HUDEP-2 (cell line): ENCODE measurements around the gene CTSL.
A peak's percentile ranks its signal among the peaks of the same experiment; 100 is the strongest.

Experiments
- DNase-seq, 76 experiments: peaks; one replicate each; lab custom pipeline; 2025; ENCODE audit not compliant: unreplicated experiment in 76 of 76; lab: John Stamatoyannopoulos, UW

The CTSL gene

DNA sequence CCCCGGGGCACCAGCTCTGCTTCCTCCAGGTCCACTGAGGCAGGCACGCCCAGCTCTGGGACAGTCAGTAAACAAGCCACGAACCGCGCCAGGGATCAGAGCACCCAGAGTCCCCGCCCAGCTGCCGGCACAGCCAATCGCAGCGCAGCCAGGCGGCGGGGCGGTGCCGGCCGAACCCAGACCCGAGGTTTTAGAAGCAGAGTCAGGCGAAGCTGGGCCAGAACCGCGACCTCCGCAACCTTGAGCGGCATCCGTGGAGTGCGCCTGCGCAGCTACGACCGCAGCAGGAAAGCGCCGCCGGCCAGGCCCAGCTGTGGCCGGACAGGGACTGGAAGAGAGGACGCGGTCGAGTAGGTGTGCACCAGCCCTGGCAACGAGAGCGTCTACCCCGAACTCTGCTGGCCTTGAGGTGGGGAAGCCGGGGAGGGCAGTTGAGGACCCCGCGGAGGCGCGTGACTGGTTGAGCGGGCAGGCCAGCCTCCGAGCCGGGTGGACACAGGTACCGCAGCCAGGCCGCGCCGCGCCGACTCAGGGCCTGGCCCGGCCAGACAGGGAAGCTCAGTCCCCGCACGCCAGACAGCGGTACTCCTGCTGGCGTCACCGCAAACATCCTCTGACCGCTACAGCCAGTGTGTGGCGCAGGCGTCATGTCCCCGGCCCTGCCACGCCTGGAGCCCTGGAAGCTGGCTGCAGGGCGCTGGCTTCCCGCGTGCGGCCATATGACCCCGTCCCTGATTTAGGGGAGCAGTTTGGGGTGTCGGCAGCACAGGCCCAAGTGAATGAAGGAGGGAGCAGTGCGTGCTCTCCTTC is at the start of gene CTSL:
Gene CTSL, plus strand, starts transcription at position 220 of the 810 bp plus-strand sequence. CDS start 1,485 bp downstream, outside the sequence.
- peak in 74 of 76 experiments; percentile 33 to 89 (median 78) for DNase-seq

DNA sequence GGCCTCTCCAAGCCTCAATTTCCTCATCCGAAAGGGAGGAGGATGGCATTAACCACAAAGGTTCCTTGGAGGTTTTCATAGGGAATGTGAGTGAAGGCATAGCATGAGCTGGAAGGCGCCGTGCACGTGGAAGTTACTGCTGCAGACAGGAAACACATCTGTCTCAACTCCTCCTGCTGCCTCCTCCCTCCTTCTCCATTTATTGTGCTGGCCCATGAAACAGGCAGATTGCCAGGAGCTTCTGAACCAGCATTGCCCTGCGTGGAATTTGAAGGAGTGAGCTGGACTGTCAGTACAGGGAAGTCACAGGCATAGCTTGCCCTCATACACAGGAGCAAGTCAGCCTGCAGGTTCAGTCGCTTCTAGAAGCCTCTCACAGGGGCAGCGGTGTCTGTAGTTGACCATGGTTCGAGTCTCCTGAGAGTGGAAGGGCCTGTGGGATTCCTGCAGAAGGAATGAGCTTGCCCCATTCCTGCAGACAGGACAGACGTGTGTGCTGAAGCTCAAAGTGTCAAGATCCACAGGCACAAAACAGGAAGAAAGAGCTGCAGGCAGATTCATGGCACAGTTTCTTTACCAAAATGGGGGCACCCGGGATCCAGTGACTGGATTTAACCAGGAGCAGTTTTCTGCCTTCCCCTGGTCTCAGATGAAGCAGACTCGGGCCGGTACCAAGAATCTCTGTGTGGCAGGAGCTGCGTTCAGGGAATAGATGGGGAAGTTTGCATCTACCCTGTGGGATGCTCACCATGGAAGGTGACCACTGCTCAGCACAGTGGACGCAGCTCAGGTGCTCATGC is 48.7 kb upstream of the CTSL start:
- DNase-seq, result no peak

DNA sequence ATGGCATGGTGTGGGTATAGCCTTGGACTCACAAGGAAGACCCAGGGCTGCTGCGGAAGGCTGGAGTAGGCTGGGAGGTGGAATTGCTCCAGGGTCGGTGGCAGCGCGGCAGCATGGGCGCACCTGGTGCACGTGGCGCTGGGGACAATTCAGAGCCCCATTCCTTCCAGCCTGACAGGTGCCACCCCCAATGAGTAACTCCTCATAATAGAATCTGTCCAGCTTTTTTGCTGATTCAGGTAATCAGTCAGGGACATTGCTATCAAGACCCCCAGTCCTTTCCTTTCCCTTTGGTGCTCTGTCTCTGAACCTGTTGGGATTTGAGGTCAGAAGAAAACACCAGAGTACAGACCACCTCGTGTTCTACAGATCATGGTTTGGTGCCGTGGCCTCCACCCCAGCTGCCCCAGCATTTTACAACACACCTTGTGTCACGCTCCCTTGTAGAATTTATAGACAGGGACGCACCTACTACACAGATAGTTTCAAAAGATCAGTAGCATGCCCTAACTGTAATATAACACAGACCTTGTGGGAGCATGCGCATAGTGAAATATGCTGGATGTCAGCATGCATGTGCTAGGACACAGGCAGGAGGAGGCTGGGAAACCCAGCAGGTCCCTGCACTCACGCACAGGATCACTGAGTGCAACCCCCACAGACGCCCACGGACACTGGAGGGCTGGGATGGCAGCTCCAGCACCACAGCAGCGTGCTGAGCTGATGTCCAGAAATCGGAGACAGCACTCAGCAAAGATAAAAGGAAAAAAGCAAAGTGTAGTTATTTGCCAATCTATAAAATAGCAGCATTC is 47.9 kb upstream of the CTSL start:
- DNase-seq, result no peak

DNA sequence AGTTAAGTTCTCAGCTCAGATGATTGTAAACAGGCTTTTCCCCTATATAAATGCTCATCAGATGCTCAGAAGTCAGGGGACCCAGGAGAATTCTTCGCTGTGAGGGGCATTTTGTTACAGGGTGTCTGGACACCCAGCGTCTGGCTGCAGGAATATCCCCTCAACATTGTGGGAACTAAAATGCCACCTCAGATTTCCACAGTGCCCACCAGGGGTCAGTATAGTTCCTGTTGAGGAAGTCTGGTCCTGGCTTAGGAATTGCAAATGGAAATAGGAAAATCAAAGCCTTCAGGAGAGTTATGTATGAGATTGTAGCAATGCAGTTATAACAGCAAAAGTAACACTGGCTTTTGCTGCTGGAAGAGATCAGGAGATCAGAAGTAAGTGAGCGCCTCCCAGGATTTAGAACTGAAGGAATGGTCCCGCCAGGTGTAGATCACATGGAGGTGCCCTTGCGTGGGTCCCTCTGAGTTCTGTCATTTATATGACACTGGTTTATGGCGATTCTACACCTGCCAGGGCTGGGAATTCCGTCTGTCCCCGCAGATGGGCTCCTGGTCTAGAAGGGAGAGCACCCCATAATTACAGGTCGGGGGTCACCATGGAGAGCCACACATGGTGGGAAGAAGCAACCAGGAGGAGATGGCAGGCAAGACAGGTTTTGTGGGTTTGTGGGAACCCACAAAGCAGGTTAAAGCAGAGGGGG is 47.1 kb upstream of the CTSL start:
- DNase-seq, result peak in 42 of 76 experiments; percentile 9 to 59 (median 36)

DNA sequence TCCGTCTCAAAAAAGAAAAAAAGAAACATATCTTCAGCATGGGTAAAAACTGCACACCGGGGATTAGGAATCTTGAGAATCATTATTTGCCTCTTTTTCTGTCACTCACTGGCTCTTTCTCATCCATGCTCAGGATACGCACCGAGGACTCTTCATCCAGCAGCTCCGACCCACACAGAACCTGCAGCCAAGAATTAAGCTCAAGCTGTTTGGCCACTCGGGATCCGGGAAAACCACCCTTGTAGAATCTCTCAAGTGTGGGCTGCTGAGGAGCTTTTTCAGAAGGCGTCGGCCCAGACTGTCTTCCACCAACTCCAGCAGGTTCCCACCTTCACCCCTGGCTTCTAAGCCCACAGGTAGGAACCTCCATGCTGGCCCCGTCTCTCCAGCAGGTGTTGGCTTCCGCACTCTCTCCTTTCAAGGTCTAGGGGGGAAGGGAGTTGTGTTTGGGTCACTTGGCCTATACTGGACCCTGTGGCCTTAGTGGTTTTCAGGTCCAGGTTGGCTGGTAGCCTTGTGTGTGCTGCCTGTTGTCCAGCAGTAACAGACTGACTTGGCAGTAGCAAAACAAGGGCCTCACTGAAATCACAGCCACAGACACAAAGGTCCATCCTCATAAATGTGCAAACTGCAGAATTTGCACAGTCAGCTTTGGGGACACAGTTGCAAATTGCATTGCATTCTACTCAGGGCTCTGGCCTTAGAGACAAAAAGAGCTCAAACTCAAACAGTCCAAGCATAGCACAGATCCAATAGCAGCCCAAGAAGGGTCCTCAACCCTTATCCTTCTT is 44.5 kb upstream of the CTSL start:
- no peak for DNase-seq

DNA sequence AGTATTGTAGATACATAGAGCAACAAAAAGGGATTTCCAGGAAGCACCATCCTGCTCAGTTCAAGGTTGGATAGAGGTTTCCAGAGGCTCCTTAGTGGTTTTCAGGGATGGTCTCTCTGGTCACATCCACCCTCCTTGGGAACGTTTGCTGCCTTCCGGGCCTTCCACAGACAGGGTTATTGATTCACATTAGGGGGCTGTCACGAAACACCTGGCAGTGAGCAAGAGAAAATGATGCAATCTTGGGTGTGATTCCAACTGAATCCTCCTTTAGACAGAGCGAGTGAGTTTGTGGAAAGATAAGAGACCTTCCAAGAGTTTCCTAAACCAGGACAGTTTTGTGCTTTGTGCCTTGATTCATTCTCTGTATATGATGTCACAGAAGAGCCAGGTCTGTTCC is 43.8 kb upstream of the CTSL start:
- DNase-seq, result no peak

DNA sequence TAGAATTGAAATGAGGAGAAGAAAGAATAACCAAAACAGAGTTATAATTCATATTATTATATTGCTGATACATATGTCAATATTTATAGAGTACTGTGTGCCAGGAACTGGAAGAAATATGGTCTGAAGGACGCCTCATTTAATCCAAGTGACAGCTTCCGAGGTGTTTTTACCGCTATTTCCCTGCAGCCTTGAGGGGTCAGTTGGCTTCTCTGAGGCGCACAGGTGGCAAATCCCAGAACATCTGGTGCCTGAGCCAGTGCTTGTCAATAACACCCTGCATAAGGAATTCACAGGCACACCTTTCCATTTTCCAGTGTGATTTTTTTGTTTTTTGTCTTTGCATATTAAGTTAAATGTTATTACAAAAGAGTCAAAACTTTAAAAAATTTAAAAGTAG is 43.3 kb upstream of the CTSL start:
- no peak for DNase-seq

DNA sequence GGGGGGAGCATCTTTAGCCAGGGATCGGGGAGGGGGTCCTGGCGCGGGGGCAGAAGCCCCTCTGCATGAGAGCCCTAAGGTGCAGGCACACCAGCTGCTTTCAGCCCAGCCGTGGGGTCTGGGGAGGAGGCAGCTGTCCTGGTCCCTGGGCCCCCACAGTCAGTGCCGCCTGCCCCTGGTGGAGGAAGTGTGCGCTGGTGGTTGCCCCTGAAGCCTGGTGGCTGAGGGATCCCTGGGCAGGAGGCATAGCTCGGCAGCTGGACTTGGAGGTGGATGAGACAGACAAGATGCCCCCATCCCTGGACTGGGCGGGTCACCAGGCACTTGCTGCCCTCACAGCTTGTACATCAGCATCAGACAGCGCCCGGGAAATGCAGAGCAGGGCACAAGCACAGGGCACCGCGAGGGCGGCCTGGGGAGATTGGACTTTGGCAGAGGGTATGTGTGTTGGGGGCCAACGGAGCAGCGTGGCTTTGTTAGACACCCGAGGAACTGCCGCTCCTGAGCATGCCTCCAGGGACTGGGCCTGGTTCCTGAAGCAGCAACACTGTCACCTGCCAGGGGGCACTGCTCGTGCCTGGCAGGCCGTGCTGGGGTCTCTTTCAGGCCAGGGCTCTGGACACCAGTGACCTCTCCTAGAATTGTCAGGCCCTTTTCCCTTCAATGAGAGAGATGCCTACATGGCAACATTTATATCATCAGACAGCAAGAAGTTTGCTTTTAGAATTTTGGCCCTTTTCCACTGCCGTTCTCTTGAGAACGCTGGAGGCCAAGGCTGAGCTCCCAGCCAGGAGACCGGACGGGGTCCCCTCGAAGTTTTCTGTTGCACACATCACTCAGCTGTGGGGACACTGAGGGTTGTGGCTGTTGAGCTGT is 41.9 kb upstream of the CTSL start:
- DNase-seq, result no peak

DNA sequence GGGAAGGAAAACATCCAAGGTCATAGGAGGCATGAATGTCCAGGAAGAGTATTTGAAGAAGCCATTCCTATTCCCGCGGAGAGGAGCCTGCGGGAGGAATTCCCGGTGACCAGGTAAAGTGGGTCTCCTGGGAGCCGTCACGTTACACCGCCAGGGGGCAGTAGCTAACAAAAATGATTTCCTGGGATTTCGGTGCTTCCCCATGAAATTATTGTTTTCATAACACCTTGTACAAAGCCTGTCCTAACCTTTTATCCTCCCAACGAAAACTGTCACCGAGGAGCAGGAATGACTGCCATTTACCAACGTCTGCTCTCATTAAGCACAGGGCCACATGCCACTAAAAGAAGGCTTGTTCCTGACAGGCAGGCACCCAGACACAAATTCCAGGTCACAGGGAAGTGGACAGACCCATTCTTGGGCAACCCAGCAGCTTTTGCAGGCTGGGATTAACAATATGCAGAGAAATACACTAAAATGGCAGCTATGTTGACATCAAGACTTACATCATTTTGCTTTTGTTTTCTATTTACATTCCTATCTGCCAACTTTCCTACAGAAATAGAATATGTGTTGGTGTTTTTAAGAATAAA is 41.2 kb upstream of the CTSL start:
- peak in 29 of 76 experiments; percentile 6 to 53 (median 27) for DNase-seq

DNA sequence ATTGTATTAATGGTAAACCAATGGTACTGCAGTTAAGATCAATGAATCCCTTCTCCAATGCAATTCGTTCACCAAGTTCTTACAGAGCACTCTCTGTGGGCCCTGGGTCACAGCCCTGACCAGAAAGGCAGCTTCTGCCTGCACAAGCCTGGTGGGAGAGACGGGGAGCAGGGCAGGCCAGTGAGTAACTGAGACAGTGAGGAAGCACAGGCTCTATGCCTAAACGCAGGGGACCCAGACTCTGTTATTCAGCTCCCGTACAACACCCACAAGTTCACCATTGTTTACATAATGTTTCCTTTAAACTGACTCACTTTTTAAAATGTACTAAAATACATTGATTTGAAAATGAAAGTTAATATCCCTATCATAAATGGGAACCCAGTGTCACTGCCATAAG is 40.5 kb upstream of the CTSL start:
- DNase-seq, result no peak

DNA sequence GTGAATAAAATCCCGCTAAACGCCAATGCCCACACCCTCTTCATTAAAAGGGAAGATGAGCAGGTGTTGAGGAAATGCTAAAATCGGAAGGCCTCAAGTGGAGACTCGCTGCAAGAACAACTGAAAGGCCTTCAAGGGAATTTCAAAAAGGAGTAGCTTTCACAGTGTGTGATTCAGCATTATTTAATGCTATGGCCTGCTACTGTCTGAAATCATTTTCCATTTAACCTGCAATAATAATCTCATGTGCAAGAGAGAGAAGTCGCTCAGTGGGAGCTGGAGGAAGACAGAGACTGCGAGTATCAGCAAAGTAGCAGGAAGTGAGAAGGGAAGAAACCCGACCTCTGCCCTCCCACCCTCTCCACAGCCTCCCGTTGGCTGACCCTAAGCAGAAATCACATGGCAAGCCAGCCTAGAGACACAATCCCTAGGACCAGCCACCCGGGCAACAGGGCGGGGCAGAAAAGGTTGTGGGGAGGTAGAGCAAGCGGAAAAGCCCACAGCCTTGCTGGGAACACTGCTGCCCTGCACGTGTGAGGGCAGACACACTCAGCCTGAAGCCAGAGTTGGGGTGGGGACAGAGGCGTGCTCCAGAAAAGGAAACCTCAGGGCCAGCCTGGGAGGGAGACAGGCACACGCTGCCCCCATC is 39.9 kb upstream of the CTSL start:
- DNase-seq, result no peak

DNA sequence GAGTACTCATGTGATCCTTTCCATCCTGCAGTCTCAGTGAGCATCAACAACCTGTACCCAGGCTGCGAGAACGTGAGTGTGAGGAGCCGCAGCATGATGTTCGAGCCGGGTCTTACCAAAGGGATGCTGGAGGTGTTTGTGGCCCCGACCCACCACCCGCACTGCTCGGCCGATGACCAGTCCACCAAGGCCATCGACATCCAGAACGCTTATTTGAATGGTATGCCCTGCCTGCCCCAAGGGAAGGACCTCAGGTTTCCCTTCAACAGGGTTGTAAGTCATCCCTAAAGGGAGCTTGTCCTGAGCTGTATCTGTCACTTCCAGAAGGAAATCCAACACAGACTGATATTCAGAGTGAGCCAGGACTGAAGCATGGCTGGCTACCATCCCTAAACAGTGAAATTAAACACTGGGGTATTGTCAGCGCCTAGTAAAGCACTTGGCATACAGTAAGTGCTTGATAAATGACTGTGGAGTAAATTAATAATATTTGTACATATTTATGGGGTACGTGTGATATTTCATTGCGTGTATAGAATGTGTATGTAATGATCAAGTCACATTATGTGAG is 39.3 kb upstream of the CTSL start:
- no peak for DNase-seq

DNA sequence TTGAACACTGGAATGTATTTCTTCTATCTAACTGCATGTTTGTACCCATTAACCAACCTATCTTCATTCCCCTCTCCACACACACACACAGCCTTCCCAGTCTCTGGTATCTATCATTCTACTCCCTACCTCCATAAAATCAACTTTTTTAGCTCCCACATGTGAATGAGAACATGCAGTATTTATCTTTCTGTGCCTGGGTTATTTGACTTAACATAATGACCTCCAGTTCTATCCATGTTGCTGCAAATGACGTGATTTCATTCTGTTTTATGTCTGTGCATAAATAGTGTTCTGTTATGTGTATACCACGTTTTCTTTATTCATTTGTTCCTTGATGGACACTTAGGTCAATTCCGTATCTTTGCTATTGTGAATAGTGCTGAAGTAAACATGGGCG is 38.7 kb upstream of the CTSL start:
- no peak for DNase-seq

DNA sequence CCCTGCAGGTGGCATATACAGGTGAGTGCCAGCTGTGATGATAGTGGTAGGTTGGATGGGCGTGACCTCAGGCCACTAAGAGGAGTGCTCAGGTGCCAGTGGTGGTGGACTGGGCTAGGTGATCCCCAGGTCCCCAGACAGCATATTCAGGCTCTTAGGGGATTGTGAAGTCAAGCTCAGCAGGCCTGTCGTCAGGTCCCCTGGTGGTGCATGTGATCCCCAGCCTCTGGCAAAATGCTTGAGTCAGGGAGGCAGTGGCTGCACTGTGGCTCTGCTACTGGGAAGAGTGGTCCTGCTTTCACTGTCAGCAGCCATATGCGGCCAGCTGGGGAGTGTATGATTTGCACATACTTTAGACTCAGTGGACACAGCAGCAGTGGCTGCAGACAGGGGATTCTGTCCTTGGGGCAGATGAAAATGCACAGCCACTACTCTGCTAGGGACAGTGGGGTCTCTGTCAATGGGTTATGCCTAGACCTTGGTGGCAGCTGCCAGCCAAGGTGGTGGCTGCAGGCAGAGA is 31.6 kb upstream of the CTSL start:
- DNase-seq, result no peak

DNA sequence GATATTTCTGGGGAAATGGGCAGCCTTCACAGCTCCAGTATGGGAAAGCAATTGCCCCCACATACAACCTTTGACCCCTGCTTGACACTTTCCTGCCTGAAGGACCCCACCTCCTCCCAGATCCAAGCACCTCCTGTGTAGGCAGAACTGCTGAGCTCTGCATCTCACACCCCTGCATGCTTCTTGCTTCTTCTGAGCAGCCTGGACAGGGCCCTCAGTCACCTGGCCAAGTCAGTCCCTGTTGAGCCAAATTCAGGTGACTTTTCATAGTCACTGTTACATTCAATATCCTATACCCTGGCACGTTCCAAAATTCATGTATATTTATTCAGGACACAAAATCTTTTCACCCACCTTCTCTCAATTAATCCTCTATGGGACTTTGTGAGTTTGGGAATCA is 30.4 kb upstream of the CTSL start:
- DNase-seq, result no peak

DNA sequence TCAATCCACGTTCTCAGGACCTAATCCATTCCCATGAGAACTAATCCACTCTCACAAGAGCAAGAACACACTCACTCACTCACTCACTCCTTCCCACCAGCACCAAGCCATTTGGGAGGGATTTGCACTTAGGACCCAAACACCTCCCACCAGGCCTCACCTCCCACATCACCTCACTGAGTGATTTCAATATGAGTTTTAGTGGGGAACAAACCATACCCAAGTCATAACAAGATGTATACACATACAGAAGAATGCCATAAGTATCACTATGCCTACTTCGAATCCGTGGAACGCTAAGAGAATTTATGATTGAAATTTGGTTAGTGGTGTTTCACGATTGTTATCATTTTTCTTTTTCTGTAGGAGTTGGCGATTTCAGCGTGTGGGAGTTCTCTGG is 29.3 kb upstream of the CTSL start:
- no peak for DNase-seq

DNA sequence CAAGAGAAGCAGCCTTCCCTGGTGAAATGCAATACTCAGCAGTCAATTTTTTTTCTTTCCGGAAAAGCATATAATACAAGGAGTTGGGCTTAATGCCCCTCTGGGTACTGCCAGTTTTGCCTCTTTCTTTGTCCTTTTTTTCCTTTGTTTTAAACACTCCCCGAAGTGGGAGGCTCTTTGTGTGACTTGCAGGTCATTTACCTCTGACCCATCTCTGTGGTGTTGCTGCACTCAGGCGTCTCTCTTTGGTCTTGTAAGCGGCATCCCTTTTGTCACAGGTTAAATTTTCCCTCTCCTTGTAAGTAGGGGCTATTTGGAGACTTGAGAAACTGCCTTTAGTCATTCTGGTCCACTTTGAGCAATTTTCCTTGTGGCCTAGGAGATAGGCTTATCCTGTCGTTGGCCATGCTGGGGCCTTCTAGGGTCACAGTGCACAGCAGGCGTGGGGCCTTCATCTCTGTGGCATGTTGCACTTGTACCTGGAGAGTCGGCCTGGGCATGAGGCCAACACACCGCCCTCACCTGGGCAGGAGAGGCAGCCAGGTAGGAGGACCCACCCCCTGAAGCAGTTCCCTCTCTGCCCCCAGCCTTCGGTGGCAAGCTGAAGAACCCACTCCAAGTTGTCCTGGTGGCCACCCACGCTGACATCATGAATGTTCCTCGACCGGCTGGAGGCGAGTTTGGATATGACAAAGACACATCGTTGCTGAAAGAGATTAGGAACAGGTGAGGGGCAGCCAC is 27.7 kb upstream of the CTSL start:
- DNase-seq, result no peak
